Body of pancreas (tissue), 4 donors: Measurements from ENCODE around the gene F2RL2. TPM values are rescaled to one million over a fixed set of nuclear protein-coding genes. Genes with fewer than 3 reads are reported as not detected.

ENCODE experiments used
- ATAC-seq: fragments of 150-250 bp; one replicate; pipeline ENCODE4 v1.9.1; 2016
- DNase-seq, 4 donors: peaks; one replicate each; pipeline ENCODE4 v3.0.0-alpha.2; 2019
- H3K27ac ChIP-seq, 4 donors: fragments of 200-600 bp; sonication (generic); 1 replicate in 3 of 4; 2 replicates in 1 of 4; pipeline versions ENCODE4 v1.5.1 to v1.6.1; 2016 to 2019; ENCODE audit warnings: mild to moderate bottlenecking in 1 of 4, mixed read lengths in 1 of 4, moderate library complexity in 1 of 4
- H3K27me3 ChIP-seq, 2 donors: fragments of 200-600 bp; sonication (generic); one replicate each; pipeline ENCODE4 v1.6.0; 2016; ENCODE audit warnings: mild to moderate bottlenecking in 1 of 2
- H3K36me3 ChIP-seq, 2 donors: fragments of 200-600 bp; sonication (generic); replicated peaks in 1 of 2; 2 replicates each; pipeline ENCODE4 v1.5.1; 2016; ENCODE audit warnings: low read depth in 2 of 2; ENCODE audit not compliant: insufficient read depth in 1 of 2
- H3K4me1 ChIP-seq: fragments of 200-600 bp; sonication (generic); one replicate; pipeline ENCODE4 v1.6.0; 2016
- H3K4me3 ChIP-seq, 2 donors: fragments of 200-600 bp; sonication (generic); 1 replicate in 1 of 2; 2 replicates in 1 of 2; pipeline ENCODE4 v1.5.1; 2016 to 2019
- H3K9me3 ChIP-seq, 3 donors: fragments of 200-600 bp; sonication (generic); 1 replicate in 2 of 3; 2 replicates in 1 of 3; pipeline ENCODE4 v1.5.1; 2016
- POLR2A ChIP-seq, 3 donors: fragments of 450-650 bp; IDR thresholded peaks; one replicate each; pipeline ENCODE4 v1.6.1; 2016; ENCODE audit warnings: antibody characterized with exemption in 3 of 3, mild to moderate bottlenecking in 2 of 3
- WGBS, 2 donors: methylation state at CpG; one replicate each; pipeline ENCODE4 v1.1.5; 2017; 5-methylcytosine and 5-hydroxymethylcytosine counted together
- intact Hi-C: fragments of 100-400 bp; cut with DNase I; formaldehyde crosslinking; loops from one replicate; pipeline ENCODE4 v1.15.1; 2023
- total RNA-seq, 2 donors: library from RNA; depleted of rRNA; stranded (reverse); fragments of >200 nt; gene quantifications; one replicate each; pipeline ENCODE4 v1.1.0, GENCODE V29; 2016
- TF ChIP-seq, protein P1 (sequence below), 7 experiments: fragments of 450-650 bp in 4 of 7; fragments of 200-600 bp in 3 of 7; sonication (generic) in 3 of 7; IDR thresholded peaks; one replicate each; pipeline ENCODE4 v1.5.1; 2016 to 2019; ENCODE audit warnings: antibody characterized with exemption in 7 of 7

The F2RL2 gene
- total RNA-seq, 2 donors from 2014 or later = 0.78 TPM; not detected in 1

DNA sequence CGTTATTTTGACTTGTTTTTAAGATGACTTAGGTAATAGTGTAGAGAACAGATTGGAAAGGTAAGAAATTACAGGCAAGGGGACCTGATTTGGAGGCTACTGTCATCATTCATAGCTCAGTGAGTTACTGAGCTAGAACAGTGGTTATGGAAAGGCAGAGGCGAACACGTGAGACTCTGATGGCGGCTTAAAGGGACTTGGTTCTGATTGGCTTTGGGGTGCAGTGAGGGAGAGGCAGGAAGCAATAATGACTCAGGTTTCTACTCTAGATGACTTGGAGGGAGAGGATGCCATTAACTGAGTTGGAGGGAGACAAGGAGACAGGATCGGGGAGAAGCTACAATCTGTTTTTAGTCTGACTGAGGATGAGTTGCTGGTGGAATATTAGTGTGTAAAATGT lies 3.0 kb downstream of the F2RL2 start:
- Histone ChIP-seq H3K36me3 (no peaks in the 10 kb centered on the region), H3K4me3 (no peak overlapping the region), H3K27ac (no peak overlapping the region), H3K27me3 (no peaks in the 10 kb centered on the region), H3K9me3 (no peaks in the 10 kb centered on the region), H3K4me1 (peaks cover 3% of the 10 kb centered on the region)
- DNase-seq = no peak
- 94 to 96% methylated on average over 5 of the region's 5 CpGs for WGBS, 2 donors
- TF ChIP-seq, protein P1, sequence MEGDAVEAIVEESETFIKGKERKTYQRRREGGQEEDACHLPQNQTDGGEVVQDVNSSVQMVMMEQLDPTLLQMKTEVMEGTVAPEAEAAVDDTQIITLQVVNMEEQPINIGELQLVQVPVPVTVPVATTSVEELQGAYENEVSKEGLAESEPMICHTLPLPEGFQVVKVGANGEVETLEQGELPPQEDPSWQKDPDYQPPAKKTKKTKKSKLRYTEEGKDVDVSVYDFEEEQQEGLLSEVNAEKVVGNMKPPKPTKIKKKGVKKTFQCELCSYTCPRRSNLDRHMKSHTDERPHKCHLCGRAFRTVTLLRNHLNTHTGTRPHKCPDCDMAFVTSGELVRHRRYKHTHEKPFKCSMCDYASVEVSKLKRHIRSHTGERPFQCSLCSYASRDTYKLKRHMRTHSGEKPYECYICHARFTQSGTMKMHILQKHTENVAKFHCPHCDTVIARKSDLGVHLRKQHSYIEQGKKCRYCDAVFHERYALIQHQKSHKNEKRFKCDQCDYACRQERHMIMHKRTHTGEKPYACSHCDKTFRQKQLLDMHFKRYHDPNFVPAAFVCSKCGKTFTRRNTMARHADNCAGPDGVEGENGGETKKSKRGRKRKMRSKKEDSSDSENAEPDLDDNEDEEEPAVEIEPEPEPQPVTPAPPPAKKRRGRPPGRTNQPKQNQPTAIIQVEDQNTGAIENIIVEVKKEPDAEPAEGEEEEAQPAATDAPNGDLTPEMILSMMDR (IDR thresholded peaks at IDR 0.05) = no peak
- no peak for TF ChIP-seq POLR2A (IDR thresholded peaks at IDR 0.05)
- no peak for ATAC-seq
- intact Hi-C loops = no loop called here

DNA sequence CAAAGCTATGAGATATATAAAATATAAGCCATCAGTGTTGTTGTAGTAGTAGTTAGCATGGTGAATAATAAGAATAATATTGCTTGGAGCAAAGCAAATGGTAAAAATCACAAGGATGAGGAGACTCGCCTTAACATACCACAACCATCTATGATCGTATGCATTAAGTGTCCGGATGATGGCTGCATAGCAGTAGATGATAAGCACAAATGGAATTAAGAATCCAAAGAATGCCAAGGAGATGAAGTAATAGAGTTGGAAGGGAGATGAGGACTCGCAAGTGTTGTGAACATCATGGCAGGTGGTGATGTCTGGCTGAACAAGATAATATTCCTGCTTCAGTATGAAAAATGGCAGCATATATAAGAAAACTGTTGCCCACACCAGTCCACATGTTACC lies 5.5 kb downstream of the F2RL2 start:
- H3K36me3 ChIP-seq = peaks cover 0 to 3% of the 10 kb centered on the region in 2 donors
- ATAC-seq (no peak), DNase-seq (no peak)
- intact Hi-C loops = no loop called here
- TF ChIP-seq, protein P1 (IDR thresholded peaks at IDR 0.05) = no peak
- TF ChIP-seq POLR2A (IDR thresholded peaks at IDR 0.05) = no peak
- 92 to 93% methylated on average over 4 of the region's 4 CpGs for WGBS, 2 donors
- no peak overlapping the region for H3K27ac ChIP-seq
- H3K4me1 ChIP-seq = no peaks in the 10 kb centered on the region
- no peaks in the 10 kb centered on the region for H3K9me3 ChIP-seq
- no peak overlapping the region for H3K4me3 ChIP-seq
- H3K27me3 ChIP-seq = no peaks in the 10 kb centered on the region

DNA sequence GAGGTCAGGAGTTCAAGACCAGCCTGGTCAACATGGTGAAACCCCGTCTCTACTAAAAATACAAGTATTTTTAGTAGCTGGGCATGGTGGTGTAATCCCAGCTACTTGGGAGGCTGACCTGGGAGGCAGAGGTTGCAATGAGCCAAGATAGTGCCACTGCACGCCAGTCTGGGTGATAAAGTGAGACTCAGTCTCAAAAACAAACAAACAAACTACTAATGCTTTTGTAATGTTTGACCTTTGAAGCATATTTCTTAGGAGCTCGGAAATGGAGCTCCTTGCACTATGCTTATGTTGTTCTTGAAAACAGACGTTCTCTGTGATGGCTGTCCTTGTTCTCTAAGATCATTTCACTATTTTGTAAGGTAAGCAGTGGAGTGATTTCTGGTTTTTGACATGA lies 6.0 kb downstream of the F2RL2 start:
- ATAC-seq = no peak

DNA sequence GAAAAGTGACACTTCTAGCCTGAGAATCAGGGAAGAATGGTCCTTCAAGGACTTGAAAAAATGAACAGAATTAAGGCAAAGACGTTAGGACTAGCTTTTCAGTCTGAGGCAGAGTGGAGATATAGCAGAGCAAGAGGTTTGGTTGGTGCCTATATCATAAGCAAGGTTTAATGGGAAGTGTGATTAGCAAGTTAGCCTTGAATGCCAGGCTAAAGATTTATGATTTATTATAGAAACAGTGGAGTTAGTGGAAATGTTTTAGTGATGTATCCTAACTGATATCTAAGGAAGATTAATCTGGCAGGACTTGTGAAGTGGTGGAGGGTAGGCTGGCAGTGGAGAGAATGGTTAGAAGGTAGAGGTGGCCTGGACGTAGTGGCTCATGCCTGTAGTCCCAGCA lies 7.0 kb downstream of the F2RL2 start:
- DNase-seq (no peak), ATAC-seq (no peak)
- intact Hi-C loops = no loop called here
- Histone ChIP-seq H3K4me1 (no peaks in the 10 kb centered on the region), H3K27me3 (no peaks in the 10 kb centered on the region), H3K4me3 (no peak overlapping the region), H3K36me3 (peaks cover 0 to 3% of the 10 kb centered on the region in 2 donors), H3K27ac (no peak overlapping the region), H3K9me3 (no peaks in the 10 kb centered on the region)
- 79 to 82% methylated on average over 2 of the region's 2 CpGs for WGBS, 2 donors
- TF ChIP-seq, protein P1 (IDR thresholded peaks at IDR 0.05) = no peak
- TF ChIP-seq POLR2A (IDR thresholded peaks at IDR 0.05) = no peak

More for the DNA sequence above, 6.0 kb downstream of the F2RL2 start:
- no peak for DNase-seq
- Histone ChIP-seq H3K4me1 (no peaks in the 10 kb centered on the region), H3K4me3 (no peak overlapping the region), H3K27me3 (no peaks in the 10 kb centered on the region), H3K27ac (no peak overlapping the region), H3K36me3 (peaks cover 0 to 3% of the 10 kb centered on the region in 2 donors), H3K9me3 (no peaks in the 10 kb centered on the region)
- intact Hi-C loops = no loop called here
- no peak for TF ChIP-seq POLR2A (IDR thresholded peaks at IDR 0.05)
- TF ChIP-seq, protein P1 (IDR thresholded peaks at IDR 0.05) = no peak
- WGBS, 2 donors = 46 to 63% methylated on average over 4 of the region's 4 CpGs

DNA sequence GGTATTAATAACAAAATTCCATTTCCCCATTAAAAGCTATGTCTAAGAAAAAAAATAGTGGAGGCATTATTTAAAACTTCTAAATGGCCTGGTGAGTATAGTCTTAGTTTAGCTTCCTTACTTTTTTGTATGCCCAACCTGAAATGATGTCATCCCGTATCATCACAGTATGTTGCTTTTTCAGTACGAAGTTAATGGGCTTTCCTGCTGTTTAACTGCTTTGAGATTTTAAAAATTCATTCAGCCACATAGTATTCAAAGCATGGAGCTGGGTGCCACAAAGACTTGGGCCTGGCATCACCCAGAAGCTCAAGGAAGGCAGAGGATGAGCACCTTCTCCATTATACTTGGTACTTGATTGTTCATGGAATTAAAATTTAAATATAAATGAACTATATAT lies 7.4 kb downstream of the F2RL2 start:
- ATAC-seq (no peak), DNase-seq (no peak)
- Histone ChIP-seq H3K9me3 (no peaks in the 10 kb centered on the region), H3K27me3 (no peaks in the 10 kb centered on the region), H3K36me3 (peaks cover 0 to 5% of the 10 kb centered on the region in 2 donors), H3K4me1 (no peaks in the 10 kb centered on the region), H3K27ac (no peak overlapping the region), H3K4me3 (no peak overlapping the region)
- 85 to 91% methylated on average over 2 of the region's 2 CpGs for WGBS, 2 donors
- TF ChIP-seq, protein P1 (IDR thresholded peaks at IDR 0.05) = no peak
- TF ChIP-seq POLR2A (IDR thresholded peaks at IDR 0.05) = no peak
- intact Hi-C loops = no loop called here
